ENCODE data around the gene BRCA1.
"Not testable (repeated sequence)": the region's sequence is repeated elsewhere in the genome, so short reads cannot be mapped to it uniquely, and the experiment has no call there.

BRCA1 gene

GRCh38 chr17:43125133-43125966 is at the start of gene BRCA1:
Gene BRCA1, minus strand, starts transcription at chr17:43125364. Its CDS starts 1,268 bp downstream, at chr17:43124096.
- peak; percentile 91 for DNase-seq (ENCODE audit: low read depth)

- no peak for DNase-seq (ENCODE audit: low read depth)
These were observed 46.7 kb upstream of the BRCA1 start for GRCh38 chr17:43171586-43172487.

GRCh38 chr17:43170766-43171585 is 45.8 kb upstream of the BRCA1 start, which contains the start of gene NBR1:
Gene NBR1, plus strand, starts transcription at chr17:43171214. Its CDS starts 4,586 bp downstream, at chr17:43175800.
- peak; percentile 92 for DNase-seq (ENCODE audit: low read depth)

- DNase-seq (ENCODE audit: low read depth) = peak; percentile 78
These were observed 45.1 kb upstream of the BRCA1 start for GRCh38 chr17:43170140-43170765.

- no peak for DNase-seq (ENCODE audit: low read depth)
These were observed 44.5 kb upstream of the BRCA1 start for GRCh38 chr17:43169561-43170139.

GRCh38 chr17:43165971-43166370 is 40.8 kb upstream of the BRCA1 start:
- not testable (repeated sequence) for DNase-seq (ENCODE audit: low read depth)

- DNase-seq (ENCODE audit: low read depth) = not testable (repeated sequence)
These were observed 34.8 kb upstream of the BRCA1 start for GRCh38 chr17:43159957-43160356.

- not testable (repeated sequence) for DNase-seq (ENCODE audit: low read depth)
These were observed 34.1 kb upstream of the BRCA1 start for GRCh38 chr17:43159232-43159631.

GRCh38 chr17:43155666-43156065 is 30.5 kb upstream of the BRCA1 start:
- no peak for DNase-seq (ENCODE audit: low read depth)

- not testable (repeated sequence) for DNase-seq (ENCODE audit: low read depth)
These were observed 28.2 kb upstream of the BRCA1 start for GRCh38 chr17:43153197-43153835.

GRCh38 chr17:43151880-43152456 is 26.8 kb upstream of the BRCA1 start:
- no peak for DNase-seq (ENCODE audit: low read depth)

- DNase-seq (ENCODE audit: low read depth) = no peak
These were observed 21.5 kb upstream of the BRCA1 start for GRCh38 chr17:43146649-43147048.

- no peak for DNase-seq (ENCODE audit: low read depth)
These were observed 18.0 kb upstream of the BRCA1 start for GRCh38 chr17:43143201-43143600.

- no peak for DNase-seq (ENCODE audit: low read depth)
These were observed 17.0 kb upstream of the BRCA1 start for GRCh38 chr17:43142153-43142552.

- no peak for DNase-seq (ENCODE audit: low read depth)
These were observed 15.5 kb upstream of the BRCA1 start for GRCh38 chr17:43140396-43141332.

GRCh38 chr17:43138531-43138930 is 13.4 kb upstream of the BRCA1 start:
- not testable (repeated sequence) for DNase-seq (ENCODE audit: low read depth)

GRCh38 chr17:43136574-43136973 is 11.4 kb upstream of the BRCA1 start:
- DNase-seq (ENCODE audit: low read depth) = not testable (repeated sequence)

- DNase-seq (ENCODE audit: low read depth) = no peak
These were observed 10.3 kb upstream of the BRCA1 start for GRCh38 chr17:43135454-43135819.

Data from stimulated activated CD8-positive, alpha-beta memory T cell treated with anti-CD3 and anti-CD28 coated beads, Interleukin-12 subunit alpha, Interleukin-12 subunit beta, amount 100 ng/mL, for 1 hour (primary cell).